Measurements from ENCODE around the gene GUCD1.

The GUCD1 gene

GRCh38 chr22:24501301-24502005 is 53.5 kb downstream of the GUCD1 start:
- no peak for DNase-seq

DNA sequence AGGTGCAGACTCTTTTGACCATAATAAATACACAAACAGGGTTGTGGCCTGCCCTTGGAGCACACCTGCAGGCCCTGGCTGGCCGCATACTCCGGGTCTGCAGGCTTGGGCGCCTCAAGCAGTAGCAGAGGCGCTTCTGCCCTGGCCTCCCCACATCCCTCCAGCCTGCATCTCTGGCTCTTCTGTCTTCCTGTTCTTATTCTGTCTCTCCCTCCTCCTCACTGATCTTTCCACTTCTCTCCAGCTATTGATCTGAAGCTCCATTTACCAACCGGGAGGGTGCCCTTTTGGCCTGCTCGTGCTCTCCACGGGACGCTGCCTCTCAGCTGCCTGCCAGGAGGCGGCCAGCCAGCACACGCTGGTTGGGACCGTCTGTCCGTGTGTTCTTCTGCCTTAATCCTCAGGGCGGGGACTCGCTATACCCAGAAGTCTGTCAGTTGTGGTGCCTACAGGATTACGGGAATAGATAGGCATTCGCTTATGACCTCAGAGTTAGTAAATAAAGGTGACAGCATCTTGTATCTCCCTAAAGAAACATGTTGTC is 54.6 kb downstream of the GUCD1 start:
- DNase-seq: no peak

GRCh38 chr22:24499706-24500276 is 55.1 kb downstream of the GUCD1 start:
- DNase-seq: no peak

DNA sequence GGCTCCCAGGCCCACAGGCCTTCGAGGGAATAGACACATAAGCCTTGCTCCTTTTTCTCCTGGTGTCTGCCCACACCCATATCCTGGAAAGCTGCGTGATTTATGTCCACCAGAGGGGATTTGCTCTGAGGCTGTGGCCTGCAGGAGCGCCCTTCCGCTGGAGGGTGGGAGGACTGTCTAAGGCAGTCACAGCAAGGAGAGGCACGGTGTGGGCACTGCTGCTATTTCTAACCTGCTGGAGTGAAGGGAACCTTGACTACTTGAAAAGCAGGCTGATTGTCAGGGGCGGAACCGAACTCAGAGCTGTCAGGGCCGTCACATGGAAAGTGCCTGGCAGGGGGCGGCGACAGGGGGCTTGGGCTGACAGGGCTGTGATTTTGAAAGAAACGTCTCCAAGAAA is 56.1 kb downstream of the GUCD1 start:
- no peak for DNase-seq

DNA sequence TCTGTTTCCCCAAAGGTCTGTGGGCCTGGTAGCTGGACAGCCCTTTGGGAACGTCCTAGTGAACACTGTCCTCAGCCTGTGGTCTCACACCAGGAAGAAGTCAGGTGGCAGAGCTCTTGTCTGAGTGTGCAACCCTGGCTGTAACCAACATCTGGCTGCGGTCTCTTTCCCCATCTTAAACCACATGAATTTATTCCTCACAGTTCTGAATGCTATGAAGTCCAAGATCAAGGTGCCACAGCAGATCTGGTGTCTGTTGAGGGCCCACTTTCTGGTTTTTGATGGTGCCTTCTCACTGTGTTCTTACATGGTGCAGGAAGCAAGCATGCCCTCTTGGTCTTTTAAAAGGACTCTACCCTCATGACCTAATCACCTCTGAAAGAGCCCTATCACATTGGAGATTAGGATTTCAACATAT is 57.1 kb downstream of the GUCD1 start:
- no peak for DNase-seq

- no peak for DNase-seq
Observed at GRCh38 chr22:24496661-24497060, 58.3 kb downstream of the GUCD1 start.

DNA sequence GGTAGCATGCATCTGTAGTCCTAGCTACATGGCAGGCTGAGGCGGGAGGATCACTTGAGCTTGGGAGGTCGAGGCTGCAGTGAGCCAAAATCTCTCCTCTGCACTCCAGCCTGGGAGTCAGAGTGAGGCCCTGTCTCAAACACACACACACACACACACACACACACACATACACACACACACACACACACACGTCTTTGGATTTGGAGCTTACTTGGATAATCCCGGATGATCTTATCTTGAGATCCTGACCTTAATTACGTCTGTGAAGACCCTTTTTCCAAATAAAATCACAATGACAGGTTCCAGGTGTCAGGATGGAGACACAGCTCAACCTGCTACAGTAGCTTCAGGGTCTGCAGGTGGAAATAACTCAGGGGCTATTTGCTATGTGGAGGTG is 58.7 kb downstream of the GUCD1 start:
- no peak for DNase-seq

DNA sequence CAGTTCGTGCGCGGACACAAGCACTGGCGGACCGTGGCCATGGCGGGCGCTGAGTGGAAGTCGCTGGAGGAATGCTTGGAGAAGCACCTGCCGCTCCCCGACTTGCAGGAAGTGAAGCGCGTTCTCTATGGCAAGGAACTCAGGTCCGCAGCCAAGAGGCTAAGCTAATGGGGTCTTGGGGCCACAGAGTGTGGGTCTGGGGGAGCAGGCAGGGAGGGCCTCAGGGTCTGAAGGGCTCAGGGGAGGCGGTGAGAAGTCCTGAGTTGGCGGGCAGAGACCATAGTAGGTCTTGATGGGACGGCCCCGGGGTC is 59.6 kb downstream of the GUCD1 start:
- DNase-seq: no peak

DNA sequence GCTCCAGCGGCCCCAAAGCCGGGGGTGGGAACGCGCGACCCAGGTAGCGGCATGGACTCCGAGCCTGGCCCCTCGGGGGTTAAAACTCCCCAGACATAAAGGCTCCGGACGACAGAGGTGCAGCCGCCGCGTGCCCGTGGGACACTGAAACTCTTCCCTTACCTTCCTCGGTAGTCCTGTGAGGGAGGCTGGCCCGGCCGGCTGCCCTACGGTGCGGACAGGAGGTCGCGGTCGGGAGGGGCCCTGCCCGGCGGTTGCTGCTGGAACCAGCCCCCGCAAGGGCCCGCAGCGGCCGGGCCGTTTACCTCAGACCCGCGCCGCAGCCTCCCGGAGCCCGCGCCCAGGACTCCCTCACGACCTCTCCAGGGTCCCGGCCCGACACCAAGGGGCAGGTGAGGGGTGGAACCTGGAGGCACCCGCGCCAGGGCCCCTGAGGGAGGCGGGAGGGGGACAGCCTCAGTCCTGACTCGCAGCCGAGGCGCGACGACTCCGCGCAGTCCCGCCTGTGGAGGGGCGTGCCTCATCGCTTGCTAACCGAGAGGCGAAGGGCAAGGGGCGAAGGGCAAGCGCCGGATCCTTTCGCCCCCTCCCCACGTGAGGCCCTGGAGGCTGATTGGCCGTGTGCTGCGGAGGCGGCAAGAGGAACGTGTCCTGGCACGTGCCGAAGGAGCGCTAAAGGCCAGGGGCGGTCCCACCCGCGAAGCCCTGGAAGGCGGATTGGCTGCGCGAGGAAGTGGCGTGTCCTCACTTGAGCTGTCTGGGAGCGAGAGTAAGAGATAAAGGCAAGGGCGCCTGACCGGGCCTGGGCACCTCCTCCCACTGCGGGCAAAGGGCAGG is 60.2 kb downstream of the GUCD1 start, which contains the start of gene UPB1:
UPB1 (plus strand) TSS at position 805 of the 837 bp plus-strand sequence. CDS start 72 bp downstream, outside the sequence.
- no peak for DNase-seq

DNA sequence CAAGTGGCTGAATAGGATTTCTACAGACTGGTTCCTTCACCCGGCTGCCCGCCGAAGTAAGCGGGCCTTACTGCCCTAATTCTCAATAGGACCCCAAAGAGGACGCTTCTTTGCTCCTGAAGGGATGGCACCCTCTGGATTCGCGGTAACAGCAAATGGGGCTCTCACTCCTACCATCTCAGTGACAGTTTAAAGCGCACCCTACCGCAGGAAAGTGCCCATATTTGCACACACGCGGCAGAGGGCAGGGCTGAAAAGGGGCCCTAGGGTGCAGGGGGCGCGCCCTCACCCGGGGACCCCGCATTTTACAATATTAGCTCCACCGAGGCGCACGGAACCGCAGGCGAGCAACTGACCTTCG is 60.8 kb downstream of the GUCD1 start:
- no peak for DNase-seq

GRCh38 chr22:24492391-24492790 is 62.5 kb downstream of the GUCD1 start:
- no peak for DNase-seq
